A204.1 (cell line): ENCODE results near the gene BANF1.
A peak's percentile ranks its signal among the peaks of the same experiment; 100 is the strongest.
"Not testable (repeated sequence)": the region's sequence is repeated elsewhere in the genome, so short reads cannot be mapped to it uniquely, and the experiment has no call there.

Experiments
- FAIRE-seq: peaks from 2 replicates; lab custom pipeline; 2012; peaks lifted over from hg19 to GRCh38; lab: Jason Lieb, UNC

The BANF1 gene

DNA sequence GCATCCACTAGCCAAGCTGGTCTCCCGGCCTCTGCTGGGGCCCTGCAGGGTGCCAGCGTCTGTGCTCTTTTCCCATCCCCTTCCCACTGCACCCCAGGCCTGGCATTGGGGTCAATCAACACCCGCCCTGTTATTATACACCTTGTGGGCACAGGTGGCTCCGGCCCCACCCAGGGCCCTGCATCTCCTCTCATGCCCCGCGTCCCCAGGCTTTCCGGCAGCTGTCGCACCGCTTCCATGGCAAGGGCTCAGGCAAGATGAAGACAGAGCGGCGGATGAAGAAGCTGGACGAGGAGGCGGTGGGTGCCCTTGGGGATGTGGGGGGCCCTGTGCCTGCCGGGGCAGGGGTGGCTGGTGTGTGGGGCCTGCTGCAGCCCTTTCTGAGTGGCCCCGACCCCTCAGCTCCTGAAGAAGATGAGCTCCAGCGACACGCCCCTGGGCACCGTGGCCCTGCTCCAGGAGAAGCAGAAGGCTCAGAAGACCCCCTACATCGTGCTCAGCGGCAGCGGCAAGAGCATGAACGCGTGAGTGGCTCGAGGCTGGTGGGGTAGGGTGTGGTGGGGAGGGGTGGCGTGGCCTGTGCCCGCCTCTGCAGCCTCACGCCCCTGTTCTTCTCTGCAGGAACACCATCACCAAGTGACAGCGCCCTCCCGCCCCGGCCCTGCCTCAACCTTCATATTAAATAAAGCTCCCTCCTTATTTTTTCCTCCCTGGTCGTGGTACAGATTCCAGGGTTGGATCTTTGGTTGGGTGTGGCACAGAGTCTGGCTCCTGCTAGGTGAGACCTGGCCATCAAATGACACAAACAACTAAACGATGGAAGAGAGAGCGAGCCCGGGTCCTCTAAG lies 23.7 kb upstream of the BANF1 start:
- FAIRE-seq, result no peak

GRCh38 chr11:65979261-65979759 lies 23.0 kb upstream of the BANF1 start:
- no peak for FAIRE-seq

DNA sequence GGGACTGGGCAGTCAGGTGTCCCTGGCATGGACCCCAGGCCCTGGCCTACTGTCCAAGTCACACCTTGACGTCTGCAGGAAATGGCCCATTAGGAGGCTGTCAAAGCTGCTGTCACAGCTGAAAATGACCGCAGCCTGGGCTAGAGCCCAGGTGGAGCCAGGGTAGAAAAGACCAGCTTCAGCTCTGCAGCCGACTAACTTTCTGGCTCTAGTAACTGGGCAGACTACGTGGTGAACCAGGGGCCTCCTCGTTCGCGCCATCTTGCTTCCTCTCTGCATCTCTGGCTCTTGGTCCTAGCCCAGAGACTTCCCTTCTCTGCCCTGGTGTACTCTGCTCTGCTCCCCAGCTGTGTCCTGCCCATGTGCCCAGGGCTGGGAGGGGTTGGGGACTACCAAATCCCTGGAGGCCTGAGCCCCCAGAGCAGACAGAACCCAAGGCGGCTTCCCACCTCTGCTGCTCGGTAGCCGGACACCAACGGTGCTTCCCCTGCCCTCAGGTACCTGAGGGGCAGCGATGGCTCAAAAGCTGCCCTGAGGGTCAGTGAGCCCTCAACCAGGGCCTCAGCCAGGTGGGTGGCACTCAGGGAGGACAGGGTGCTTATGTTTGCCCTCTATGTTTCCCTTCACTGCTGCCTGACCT lies 21.1 kb upstream of the BANF1 start:
- no peak for FAIRE-seq

DNA sequence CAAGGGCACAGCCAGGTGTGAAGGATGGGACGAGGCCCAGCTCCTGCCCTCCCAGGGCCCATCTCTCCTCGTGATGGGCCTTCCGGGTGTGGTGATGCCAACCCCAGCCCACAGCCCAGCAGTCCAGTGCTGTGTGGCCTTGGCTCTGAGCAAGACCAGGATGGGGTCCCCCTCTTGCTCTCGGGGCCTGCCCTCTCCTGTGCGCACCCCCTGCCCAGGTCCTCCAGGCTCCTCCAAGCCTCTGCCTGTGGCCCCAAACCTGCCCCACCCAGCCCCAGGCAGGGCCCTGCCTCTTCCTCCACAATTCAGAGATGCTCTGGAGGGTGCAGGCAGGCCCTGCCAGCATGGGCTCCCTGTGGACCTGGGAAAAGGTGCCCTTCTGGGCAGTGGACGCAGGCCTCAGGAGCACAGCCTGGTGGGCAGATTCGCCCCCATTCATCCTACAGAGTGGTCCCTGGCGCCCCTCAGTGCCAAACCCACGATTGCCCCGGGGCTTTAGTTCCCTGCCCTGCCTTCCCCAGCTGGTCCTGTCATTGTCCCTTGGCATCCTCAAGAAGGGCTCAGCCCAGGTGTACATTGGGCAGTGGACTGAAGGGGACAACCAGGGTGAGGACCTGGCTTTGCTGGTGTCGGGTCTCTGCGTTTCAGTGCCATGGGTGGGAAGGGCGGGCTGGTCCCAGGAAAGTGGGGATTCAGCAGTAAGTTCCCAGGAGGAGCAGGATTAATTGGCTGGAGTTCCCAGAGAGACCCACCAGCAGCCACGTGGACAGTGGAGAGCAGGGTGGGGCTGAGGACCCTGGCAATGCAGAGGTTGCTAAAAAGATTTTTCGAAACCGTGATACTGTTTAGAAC lies 20.1 kb upstream of the BANF1 start:
- no peak for FAIRE-seq

- no peak for FAIRE-seq
These were observed 19.3 kb upstream of the BANF1 start for GRCh38 chr11:65982824-65983588.

GRCh38 chr11:65983589-65983987 lies 18.7 kb upstream of the BANF1 start:
- FAIRE-seq, result no peak

DNA sequence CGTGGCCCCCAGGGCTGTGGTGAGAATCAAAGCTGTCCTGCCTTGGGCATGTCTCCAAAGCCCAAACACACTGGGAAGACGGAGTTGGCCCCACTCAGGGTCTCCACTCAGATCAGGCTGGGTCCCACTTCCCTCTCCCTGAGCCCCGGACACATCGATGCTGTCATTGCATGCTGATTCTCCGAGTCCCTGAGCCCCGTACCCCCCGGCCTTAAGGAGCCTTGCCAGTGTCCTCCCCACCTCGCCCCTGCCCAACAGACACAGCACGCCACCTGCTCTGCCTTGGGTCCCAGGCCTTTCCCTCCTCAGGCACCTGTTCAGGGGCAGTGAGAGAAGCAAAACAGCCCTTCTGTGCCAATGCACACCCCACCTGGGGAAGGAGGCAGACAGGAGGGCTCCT lies 15.0 kb upstream of the BANF1 start:
- FAIRE-seq, result no peak

DNA sequence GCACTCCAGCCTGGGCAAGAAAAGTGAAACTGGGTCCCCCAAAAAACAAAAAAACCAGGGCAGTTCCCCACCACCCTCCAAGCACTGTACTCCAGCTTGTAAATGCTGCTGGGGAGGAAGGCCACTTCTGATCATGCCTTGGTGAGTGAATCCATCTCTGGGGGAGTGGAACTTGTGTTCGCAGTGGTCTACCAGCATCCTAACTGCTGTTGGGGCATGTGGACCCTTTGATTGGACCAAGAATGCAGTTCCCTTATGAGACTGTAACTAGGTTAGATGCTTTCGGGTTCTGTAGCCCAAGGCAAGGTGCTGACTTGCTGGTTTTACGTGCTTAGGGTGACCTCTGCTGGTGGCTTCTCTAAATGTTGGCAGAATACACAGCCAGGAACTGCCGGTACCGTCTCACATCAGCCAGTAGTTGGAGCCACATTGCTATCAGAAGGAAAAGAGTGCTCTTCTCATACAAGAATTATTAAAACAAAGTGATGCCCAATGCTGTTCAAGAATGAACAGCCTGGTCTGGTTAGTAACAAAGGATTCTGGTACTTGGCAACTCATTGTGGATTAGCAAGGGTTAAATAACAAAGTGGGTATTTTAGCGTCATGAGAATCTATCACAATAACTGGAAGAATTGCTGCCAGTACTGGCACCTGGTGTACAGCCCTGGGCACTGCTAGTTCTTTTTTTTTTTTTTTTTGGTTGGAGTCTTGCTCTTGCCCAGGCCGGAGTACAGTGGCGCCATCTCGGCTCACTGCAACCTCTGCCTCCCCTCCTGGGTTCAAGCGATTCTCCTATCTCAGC lies 13.3 kb upstream of the BANF1 start:
- peak; percentile 99 for FAIRE-seq

GRCh38 chr11:65992056-65992455 lies 10.2 kb upstream of the BANF1 start:
- FAIRE-seq, result no peak

GRCh38 chr11:65997286-65997685 lies 5.0 kb upstream of the BANF1 start:
- FAIRE-seq, result no peak

DNA sequence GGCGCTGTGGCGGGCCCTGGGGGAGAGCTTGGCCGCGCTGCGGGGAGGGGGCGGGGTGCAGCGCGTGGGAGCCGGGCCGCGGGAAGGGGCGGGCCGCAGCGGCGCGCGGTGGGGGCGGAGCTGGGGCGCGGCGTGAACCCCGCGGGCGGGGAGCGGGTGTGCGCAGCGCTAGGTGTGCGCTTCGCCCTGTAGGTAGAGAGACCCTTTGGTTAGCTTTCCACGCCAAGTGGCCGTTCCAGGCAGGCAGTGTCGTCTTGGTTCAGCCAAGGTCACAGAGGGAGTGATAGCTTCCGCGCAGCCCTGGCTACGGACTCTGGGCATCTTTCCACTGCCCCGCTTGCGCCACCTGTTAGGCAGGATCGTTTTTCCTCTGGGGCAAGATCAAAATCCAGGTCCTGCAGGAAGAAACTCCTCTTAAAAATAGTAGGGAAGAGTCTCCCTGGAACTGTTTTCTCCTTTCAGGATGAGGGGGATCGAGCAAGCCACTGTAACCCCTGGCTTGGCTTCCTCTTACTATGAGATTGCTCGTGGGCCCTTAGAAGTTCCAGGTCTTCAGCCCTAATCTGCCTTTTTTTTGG lies 434 bp downstream of the BANF1 start:
- no peak for FAIRE-seq

- no peak for FAIRE-seq
These were observed 988 bp downstream of the BANF1 start for GRCh38 chr11:66003291-66003690.

GRCh38 chr11:66004186-66004585 lies 1.9 kb downstream of the BANF1 start:
- no peak for FAIRE-seq

- no peak for FAIRE-seq
These were observed 4.0 kb downstream of the BANF1 start for GRCh38 chr11:66006134-66006890.

GRCh38 chr11:66006891-66007176 lies 4.5 kb downstream of the BANF1 start:
- FAIRE-seq, result no peak

- FAIRE-seq, result no peak
These were observed 4.9 kb downstream of the BANF1 start for GRCh38 chr11:66007201-66007634.

GRCh38 chr11:66008095-66008467 lies 5.8 kb downstream of the BANF1 start:
- no peak for FAIRE-seq

DNA sequence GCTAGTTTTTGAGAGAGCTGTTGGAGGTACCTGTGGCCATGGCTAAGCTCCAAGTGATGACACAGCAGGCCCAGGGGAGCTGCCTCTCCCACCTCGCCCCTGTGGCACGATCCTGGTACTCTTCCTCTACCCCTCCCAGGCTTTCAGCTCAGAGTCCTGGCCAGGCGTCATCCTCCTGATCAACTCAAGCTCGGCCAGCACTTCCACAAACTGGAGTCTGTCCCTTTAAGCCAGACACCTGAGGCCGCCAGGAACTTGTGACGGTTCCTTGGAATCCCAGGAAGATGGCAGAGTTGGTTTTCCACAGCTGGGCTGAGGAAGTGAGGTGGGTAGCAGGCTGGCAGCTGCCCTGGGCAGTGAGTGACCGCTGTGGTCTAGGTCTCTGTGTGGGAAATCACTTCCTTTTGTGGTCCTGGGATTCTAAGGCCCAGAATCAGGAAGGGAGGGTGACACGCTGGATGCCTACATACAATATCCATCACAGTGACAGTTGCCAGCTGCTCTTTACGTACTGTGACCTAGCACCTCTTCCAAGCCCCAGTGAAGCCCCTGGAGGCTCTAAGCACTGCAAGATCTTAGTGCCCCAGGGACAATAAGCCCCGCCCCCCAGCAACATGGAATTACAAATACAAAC lies 6.3 kb downstream of the BANF1 start:
- FAIRE-seq, result no peak

DNA sequence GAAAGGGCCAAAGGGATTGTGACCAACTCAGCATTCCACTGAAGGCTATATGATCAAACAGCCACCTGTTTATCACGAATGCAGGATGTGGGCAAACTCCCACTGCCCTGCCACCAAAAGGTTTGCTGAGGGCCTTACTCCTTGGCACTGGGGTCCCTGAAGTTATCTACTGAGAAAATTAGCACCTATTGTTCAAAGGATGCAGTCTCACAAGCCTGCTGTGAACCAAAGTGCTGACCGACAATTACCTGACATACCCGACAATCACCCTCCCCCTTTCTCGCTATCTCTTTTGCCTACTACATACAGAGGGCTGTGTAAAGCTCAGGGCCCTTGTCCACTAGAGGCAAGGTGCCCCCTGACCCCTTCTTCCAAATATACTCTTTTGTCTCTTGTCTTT lies 7.7 kb downstream of the BANF1 start:
- FAIRE-seq, result not testable (repeated sequence)
